Hindlimb muscle (tissue), 1 donor: ENCODE measurements around the gene TTC19. TPM values are rescaled to one million over a fixed set of nuclear protein-coding genes. Genes with fewer than 3 reads are reported as not detected.
"Not testable (repeated sequence)": the region's sequence is repeated elsewhere in the genome, so short reads cannot be mapped to it uniquely, and the experiment has no call there.

Experiments used
- DNase-seq: peaks from one replicate; pipeline ENCODE4 v3.0.0-alpha.2; 2013
- polyA plus RNA-seq: library from polyadenylated mRNA; unstranded; fragments of 120-200 nt; gene quantifications from one replicate; pipeline ENCODE4 v1.2.1, GENCODE V29; 2013; ENCODE audit not compliant: insufficient read length

The TTC19 gene
- polyA plus RNA-seq, 1 donor, result 25.7 TPM

DNA sequence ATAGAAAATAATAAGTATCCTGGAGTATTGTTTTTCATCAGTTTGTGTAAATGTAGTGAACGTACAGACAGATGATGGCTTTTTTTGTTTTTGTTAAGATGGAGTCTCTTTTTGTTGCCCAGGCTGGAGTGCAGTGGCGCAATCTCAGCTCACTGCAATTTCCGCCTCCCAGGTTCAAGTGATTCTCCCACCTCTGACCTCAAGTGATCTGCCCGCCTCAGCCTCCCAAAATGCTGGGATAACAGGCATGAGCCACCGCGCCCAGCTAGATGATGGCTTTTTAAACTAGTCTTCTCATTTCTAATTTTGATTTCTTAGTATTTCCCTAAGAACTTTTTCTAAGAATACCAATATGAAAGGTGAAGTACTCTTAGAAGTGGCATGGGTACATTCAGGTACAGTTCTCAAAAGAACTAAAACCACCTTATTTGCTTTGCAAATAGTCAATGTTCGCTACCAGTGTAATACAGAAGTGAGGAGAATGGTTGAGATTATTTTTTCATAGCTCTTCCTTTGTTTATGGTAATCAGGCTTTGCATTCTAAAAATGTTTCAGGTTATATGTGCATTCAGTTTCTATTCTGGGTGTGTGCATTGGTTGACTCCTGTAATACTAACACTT, 34.2 kb downstream of the TTC19 start:
- DNase-seq, result no peak

DNA sequence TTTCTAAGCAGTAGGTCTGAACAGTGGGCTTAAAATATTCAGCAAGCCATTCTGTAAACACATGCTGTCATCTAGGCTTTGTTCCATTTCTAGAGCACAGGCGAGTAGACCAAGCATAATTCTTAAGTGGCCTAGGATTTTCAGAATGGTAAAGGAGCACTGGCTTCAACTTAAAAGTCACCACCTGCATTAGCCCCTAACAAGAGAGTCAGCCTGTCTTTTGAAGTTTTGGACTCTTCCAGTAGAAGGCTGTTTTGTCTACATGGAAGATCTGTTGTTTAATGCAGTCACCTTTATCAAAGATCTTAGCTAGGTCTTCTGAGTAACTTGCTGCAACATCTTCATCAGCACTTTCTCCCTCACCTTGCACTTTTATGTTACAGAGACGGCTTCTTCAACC, 36.6 kb downstream of the TTC19 start:
- DNase-seq, result no peak

DNA sequence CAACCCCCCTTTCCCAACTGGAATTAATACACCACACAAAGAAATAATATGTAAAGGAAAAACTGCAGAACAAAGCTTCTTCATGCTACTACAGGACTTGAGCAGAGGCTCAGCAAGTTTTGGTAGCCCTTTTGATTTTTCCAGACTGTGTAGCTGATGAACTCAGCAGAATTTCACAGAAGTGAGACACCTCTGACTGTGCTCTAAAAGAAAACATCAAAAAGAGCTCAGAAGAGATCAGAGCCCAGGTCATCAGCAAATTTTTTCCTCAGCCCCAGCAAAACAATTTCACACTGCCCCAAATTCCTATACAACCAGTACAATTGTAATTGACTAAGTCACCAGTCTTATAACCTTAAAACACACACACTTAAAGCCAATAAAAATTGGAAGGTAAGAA, 38.0 kb downstream of the TTC19 start:
- no peak for DNase-seq

DNA sequence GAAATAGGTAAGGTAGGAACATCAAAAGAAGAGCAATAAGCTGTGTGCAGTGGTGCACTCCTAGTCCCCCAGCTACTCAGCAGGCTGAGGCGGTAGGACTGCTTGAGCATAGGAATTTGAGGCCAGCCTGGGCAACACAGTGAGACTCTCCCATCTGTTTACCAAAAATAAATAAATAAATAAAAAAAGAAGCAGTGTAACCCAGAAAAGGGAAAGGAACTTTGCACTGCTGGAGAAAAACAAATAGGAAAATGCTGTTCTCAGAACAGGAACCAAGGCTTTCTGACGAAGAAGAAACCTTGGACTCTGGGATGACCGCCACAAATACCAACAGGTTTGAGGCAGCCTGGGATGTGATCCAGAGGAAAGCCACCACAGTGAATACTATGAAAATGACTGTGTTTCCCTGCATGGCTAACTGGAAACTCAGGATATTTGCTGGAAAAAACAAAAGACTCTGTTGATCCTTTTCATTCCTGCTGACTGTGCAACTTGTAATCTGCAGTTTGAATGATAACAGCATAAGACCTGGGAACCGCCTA, 41.2 kb downstream of the TTC19 start:
- no peak for DNase-seq

DNA sequence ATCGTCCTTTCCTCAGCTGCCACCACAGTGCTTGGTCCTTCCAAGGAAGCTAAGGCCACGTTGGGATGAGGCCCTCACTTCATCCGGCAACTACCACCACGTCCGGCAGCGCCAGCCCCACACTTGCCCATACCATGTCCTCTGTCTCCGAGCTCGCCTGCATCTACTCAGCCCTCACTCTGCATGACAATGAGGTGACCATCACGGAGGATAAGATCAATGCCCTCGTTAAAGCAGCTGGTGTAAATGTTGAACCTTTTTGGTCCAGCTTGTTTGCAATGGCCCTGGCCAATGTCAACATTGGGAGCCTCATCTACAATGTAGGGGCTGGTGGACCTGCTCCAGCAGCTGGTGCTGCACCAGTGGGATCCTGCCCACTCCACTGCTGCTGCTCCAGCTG, 44.9 kb downstream of the TTC19 start:
- DNase-seq, result no peak

DNA sequence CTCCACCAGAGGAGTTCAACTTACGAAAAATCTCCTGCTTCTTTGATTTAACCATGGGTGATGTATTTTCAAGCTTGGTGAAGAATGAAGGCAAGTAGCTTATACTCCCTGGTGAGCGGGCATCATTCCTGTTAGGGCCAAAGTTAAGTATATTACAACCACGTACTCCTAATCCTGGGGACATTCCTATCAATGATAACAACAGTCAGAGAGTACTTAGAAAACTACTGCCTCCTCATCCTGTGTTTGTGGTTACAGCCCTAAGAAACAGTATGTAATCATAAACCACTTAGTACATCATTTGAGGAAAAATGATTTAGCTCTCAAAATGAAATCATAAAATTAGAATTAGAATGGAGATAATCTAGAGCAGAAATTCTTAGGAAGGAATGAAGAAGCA, 47.3 kb downstream of the TTC19 start:
- DNase-seq, result no peak

DNA sequence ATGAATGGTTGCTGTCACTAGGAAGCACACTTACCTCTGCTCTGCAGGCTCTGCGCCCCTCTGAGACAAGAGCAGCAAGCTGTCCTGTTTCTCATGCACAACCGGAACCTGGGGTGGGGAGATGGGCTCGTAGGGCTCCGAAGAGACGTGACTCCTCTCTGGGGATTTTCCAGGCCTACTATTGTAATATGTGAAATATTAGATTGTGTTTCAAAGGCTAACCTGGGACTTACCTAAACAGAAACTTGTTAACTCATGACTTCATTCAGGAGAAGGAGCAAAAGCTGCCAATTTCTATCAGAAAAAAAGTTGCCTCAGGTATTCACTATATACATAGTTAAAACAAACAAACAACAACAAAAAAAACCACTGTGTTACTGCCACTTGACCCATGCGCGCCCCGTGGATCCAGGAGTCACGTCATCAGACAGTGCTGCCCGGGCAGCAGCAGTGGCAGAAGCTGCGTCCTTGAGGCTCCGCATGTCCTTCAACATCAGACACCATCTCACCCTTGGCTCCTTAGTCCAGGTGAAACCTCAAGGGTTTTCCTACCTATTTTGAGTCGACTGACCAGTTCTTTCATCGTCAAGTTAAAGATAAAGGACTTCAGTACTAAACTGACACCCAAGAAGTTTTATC, 49.3 kb downstream of the TTC19 start:
- DNase-seq, result no peak

DNA sequence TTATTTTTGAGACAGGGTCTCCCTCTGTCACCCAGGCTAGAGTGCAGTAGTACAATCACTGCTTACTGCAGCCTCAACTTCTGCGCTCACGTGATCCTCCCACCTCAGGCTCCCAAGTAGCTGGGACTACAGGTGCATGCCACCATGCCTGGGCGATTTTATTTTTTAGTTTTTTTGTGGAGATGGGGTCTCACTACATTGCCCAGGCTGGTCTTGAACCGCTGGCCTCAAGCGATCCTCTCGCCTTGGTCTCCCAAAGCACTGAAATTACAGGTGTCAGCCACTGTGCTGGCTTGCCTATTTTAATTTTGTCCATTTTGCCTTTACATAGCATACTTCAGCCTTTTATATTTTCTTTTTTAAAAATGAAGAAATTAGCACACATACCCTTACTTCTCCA, 51.2 kb downstream of the TTC19 start:
- DNase-seq, result no peak

DNA sequence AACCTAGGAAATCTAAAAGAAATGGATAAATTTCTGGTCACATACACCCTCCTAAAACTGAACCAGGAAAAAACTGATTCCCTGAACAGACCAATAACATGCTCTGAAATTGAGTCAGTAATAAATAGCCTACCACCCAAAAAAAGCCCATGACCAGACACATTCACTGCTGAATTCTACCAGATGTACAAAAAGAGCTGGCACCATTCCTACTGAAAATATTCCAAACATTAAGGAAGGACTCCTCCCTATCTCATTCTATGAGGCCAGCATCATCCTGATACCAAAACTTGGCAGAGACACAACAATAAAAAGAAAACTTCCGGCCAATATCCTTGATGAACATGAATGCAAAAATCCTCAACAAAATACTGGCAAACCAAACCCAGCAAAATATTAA, 52.9 kb downstream of the TTC19 start:
- no peak for DNase-seq

DNA sequence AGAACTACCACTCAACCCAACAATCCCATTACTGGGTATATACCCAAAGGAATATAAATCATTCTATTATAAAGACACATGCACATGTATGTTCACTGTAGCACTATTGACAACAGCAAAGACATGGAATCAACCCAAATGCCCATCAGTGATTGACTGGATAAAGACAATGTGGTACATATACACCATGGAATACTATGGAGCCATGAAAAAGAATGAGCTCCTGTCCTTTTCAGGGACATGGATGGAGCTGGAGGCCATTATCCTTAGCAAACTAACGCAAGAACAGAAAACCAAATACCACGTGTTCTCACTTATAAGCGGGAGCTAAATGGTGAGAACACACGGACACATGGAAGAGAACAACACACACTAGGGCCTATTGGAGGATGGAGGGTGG, 55.5 kb downstream of the TTC19 start:
- not testable (repeated sequence) for DNase-seq

DNA sequence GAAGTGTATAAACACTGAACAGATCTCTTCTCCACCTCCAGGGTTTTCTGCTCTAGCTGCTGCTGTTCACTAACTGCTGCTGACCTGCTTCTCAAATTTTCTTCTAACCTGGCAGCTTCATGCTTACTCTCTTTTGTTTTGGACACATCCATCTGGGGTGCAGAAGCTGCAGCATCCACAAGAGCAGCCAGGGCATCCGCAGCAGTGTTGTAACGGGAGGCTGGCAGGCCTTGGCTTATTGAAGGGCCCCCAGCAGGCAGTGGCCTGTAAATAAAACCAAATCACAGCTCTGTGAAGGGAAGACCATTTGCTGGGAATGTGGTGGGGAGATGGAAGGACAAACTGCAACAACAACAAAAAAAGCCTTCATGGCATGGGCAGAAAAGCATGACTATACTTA, 62.0 kb downstream of the TTC19 start:
- no peak for DNase-seq

DNA sequence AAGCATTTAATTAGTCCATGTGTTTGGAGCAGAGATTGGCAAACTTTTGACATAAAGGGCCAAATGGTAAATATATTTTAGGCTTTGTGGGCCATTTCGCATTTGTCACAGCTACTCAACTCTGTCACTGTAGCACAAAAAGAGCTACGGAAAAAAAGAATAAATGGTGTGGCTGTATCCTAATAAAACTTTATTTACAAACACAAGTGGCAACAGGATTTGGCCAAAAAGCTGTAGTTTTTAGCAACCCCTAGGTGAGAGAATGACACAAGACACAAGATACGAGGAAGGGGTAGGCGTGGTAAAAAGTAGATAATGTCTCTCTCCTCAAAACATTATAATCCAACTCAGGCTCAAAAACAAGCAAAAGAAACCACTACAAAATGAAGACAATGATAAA, 66.5 kb downstream of the TTC19 start:
- DNase-seq, result no peak

DNA sequence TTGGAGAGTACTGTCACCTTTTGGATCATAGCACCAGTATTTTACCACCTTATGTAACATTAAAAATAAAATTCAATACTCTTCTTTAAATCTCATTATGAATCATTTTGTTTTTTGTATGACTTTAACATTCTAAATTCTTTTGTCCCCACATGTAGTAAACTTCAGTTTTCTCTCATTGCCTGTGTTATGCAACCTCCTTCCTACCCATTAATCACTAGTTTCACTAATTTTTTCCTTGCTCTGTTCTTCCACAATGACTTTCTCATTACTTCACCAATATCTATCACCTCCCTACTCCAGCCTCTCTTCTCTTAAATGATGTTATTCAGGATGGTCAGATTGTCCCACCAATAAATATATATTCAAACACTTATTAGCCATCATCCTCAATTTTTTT, 68.7 kb downstream of the TTC19 start:
- no peak for DNase-seq

DNA sequence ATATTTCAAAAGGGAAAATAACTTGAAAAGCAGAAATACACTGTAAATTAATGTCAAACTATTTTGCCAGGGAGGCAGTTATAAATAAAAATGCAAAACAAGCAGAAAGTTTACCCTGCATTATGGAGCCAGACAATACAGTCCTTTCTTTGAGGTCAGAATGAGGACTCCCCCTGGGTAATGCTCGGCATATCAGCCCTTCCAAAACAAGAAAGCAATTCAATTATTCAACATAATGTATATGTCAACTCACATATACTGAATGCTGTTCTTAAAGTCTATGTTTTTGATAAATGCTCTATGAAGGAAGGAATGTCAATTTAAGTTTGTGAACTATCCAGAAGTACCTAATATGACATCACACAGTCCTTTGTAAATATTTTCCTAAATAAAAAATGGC, 72.4 kb downstream of the TTC19 start:
- no peak for DNase-seq

DNA sequence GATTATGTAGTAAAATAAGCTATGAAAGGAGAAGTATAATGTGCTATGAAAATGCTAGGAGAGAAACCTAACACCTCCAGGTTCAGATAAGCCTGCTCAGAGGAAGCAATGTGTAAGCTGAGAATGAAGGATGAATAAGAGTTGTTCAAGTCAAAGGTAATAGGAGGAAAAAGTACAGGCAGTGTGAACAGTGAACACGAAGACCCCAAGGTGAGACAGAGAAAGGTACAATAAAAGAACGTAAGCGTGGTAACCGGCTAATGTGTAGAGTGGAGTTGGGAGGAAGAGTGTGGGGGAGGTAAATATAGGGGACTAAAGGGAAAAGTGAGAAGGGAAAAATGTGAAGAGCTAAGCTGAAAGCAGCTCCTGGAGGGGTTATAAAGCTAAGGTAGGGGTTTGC, 74.2 kb downstream of the TTC19 start:
- no peak for DNase-seq

DNA sequence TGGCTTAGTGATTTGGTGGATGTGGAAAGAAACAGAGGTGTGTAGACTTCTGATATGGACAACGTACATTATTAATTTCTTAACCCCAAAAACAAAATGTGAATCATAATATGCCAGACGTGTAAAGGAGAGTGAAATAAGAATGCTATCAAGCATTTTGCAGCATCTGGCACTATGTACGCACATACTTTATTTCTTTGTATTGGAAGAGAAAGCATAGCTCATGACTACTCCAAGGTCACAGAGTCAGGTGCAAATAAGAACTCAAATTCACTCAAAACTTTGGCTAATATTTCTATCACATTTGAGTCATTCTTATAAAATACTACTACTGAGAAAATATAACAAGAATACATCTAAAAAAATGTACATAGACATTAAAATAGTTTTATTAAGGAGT, 74.8 kb downstream of the TTC19 start:
- DNase-seq, result no peak

DNA sequence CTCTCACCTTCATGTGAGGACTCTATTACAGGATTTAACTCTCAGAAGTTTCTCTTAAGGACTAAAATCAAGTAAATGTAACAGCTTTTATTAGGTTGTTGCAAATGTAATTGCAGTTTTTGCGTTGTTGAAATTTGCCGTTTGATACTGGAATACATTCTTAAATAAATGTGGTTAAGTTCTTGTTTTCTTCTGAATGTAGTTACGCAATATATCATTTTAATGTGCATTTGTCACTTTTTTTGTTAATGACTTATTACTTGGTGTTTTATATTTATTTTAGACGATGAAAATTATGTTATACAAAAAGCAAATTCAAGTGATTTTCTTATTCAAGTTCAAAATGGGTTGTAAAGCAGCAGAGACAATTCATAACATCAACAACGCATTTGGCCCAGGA, 76.3 kb downstream of the TTC19 start:
- no peak for DNase-seq

Other genes starting within 250 kb of the TTC19 start
- 6.2 TPM for gene ADORA2B, start 54.7 kb upstream of the TTC19 start, polyA plus RNA-seq
- 41.8 TPM for gene ZSWIM7, start 120 bp upstream of the TTC19 start, polyA plus RNA-seq
- 59.7 TPM for gene NCOR1, start 215.7 kb downstream of the TTC19 start, polyA plus RNA-seq
- 18.2 TPM for gene PIGL, start 217.4 kb downstream of the TTC19 start, polyA plus RNA-seq